Pancreas (tissue), 10 donors: ENCODE measurements around the gene TLX1. TPM values are rescaled to one million over a fixed set of nuclear protein-coding genes. Genes with fewer than 3 reads are reported as not detected.

Source experiments
- ATAC-seq, 4 donors: fragments of 200-7000 bp; cut with Tn5 transposase; one replicate each; pipeline versions ENCODE4 v1.8.0 to v1.9.1; 2020; ENCODE audit warnings: mild to moderate bottlenecking in 4 of 4, moderate library complexity in 4 of 4
- DNase-seq, 6 donors: peaks; one replicate each; pipeline ENCODE4 v3.0.0-alpha.2; 2020
- FAIRE-seq: peaks from 2 replicates; lab custom pipeline; 2012; peaks lifted over from hg19 to GRCh38; lab: Jason Lieb, UNC
- H3K27ac ChIP-seq, 4 donors: fragments of 200-600 bp; sonication (generic); 1 replicate in 3 of 4; 2 replicates in 1 of 4; pipeline versions ENCODE4 v1.5.0 to v1.8.0; 2020
- H3K27me3 ChIP-seq, 4 donors: fragments of 200-600 bp; one replicate each; pipeline ENCODE4 v1.8.0; 2021
- H3K36me3 ChIP-seq, 3 donors: fragments of 200-600 bp; sonication (generic) in 1 of 3; one replicate each; pipeline versions ENCODE4 v1.5.0 to v1.8.0; 2020 to 2021
- H3K4me1 ChIP-seq, 3 donors: fragments of 200-600 bp; one replicate each; pipeline ENCODE4 v1.8.0; 2021
- H3K4me3 ChIP-seq, 4 donors: fragments of 200-600 bp; sonication (generic) in 2 of 4; one replicate each; pipeline versions ENCODE4 v1.5.0 to v1.8.0; 2020 to 2021
- H3K9me3 ChIP-seq, 4 donors: fragments of 200-600 bp; one replicate each; pipeline ENCODE4 v1.8.0; 2021
- CTCF ChIP-seq, 4 donors: fragments of 200-600 bp; sonication (generic) in 3 of 4; IDR thresholded peaks; one replicate each; pipeline versions ENCODE4 v1.5.0 to v1.8.0; 2021; ENCODE audit warnings: antibody characterized with exemption in 4 of 4
- WGBS, 2 donors: extraction: QIAGEN DNeasy Blood & Tissue Kit; methylation state at CpG; one replicate each; pipeline ENCODE4 v1.1.7; 2013; 5-methylcytosine and 5-hydroxymethylcytosine counted together
- intact Hi-C, 3 donors: fragments of 100-400 bp; cut with DNase I; formaldehyde crosslinking; loops; one replicate each; pipeline versions ENCODE4 v1.11.1 to v1.14.2; 2022
- polyA plus RNA-seq, 2 donors: library from polyadenylated mRNA; stranded (reverse); fragments of 200-250 nt; gene quantifications; one replicate each; pipeline ENCODE4 v1.2.3, GENCODE V29; 2013
- total RNA-seq, 6 donors: library from RNA; stranded (reverse); fragmentation: NEBNext Ultra II Directional in 4 of 6; extraction: Animal tissue kit (Norgen Biotek cat#: 25700) in 4 of 6; gene quantifications; one replicate each; pipeline versions ENCODE4 v1.2.1 to v1.2.4, GENCODE V29; 2021 to 2023
- donor health status: healthy with polysubstance abuse.
- donor health status: DM: no; HTN: no; CAD: no; lungs with moderate emphysema.
- donor health status: DM: no; HTN: no; CAD: no.
- donor health status: control.
- donor health status: control.
- donor health status: Bipolar disorder and iron deficiency.
- donor health status: DM: yes; HTN: yes; CAD: no.
- donor health status: DM: no; HTN: no; CAD: no.
- donor health status: DM: no; HTN: no; CAD: no.
- donor health status: DM: yes; HTN: yes; CAD: no.

Gene TLX1
- total and polyA plus RNA-seq, 8 donors = 0.11 to 0.19 TPM; not detected in 6

- no peak for FAIRE-seq
Measured at GRCh38 chr10:101097881-101098280, 33.2 kb upstream of the TLX1 start.

GRCh38 chr10:101099901-101100300, 31.2 kb upstream of the TLX1 start:
- Histone ChIP-seq H3K4me3 (no peak overlapping the region), H3K4me1 (no peaks in the 10 kb centered on the region), H3K27ac (no peak overlapping the region), H3K27me3 (no peaks in the 10 kb centered on the region), H3K9me3 (no peaks in the 10 kb centered on the region), H3K36me3 (no peaks in the 10 kb centered on the region)
- TF ChIP-seq CTCF (IDR thresholded peaks at IDR 0.05) = no peak
- DNase-seq (no peak), ATAC-seq (no peak), FAIRE-seq (no peak)
- intact Hi-C loops = loop anchor here in 1 of 3 donors (5.0 kb wide), 1 partner anchor 42 kb away; no protein-coding TSS in a partner anchor
- 49 to 61% methylated on average over 6 of the region's 6 CpGs for WGBS, 2 donors

More at GRCh38 chr10:101097881-101098280, 33.2 kb upstream of the TLX1 start:
- intact Hi-C loops = loop anchor here in 2 of 3 donors (2.0 to 5.0 kb wide), 2 partner anchors 43 to 44 kb away; no protein-coding TSS in a partner anchor
- DNase-seq (no peak), ATAC-seq (no peak)
- TF ChIP-seq CTCF (IDR thresholded peaks at IDR 0.05) = no peak
- Histone ChIP-seq H3K9me3 (no peaks in the 10 kb centered on the region), H3K36me3 (no peaks in the 10 kb centered on the region), H3K27ac (no peak overlapping the region), H3K4me1 (no peaks in the 10 kb centered on the region), H3K27me3 (no peaks in the 10 kb centered on the region), H3K4me3 (no peak overlapping the region)
- 63 to 69% methylated on average over 4 of the region's 4 CpGs for WGBS, 2 donors

- no peaks in the 10 kb centered on the region for H3K27me3 ChIP-seq
- no peaks in the 10 kb centered on the region for H3K9me3 ChIP-seq
- H3K4me3 ChIP-seq = no peak overlapping the region
- no peaks in the 10 kb centered on the region for H3K36me3 ChIP-seq
- DNase-seq (no peak), FAIRE-seq (no peak), ATAC-seq (no peak)
- no peak for TF ChIP-seq CTCF (IDR thresholded peaks at IDR 0.05)
- H3K4me1 ChIP-seq = no peaks in the 10 kb centered on the region
- intact Hi-C loops = no loop called here
- H3K27ac ChIP-seq = no peak overlapping the region
- WGBS, 2 donors = 69 to 72% methylated on average over 4 of the region's 4 CpGs
Measured at GRCh38 chr10:101101372-101101881, 29.7 kb upstream of the TLX1 start.

GRCh38 chr10:101103430-101103829, 27.7 kb upstream of the TLX1 start:
- Histone ChIP-seq H3K27ac (no peak overlapping the region), H3K27me3 (no peaks in the 10 kb centered on the region), H3K4me3 (no peak overlapping the region), H3K4me1 (no peaks in the 10 kb centered on the region), H3K36me3 (no peaks in the 10 kb centered on the region), H3K9me3 (no peaks in the 10 kb centered on the region)
- intact Hi-C loops = no loop called here
- peak in 1 of 6 donors; percentile 44 for DNase-seq
- no peak for FAIRE-seq
- peak; percentile 68 to 83 (median 70) for ATAC-seq
- no peak for TF ChIP-seq CTCF (IDR thresholded peaks at IDR 0.05)
- WGBS, 2 donors = 19 to 21% methylated on average over 2 of the region's 2 CpGs

GRCh38 chr10:101106351-101106750, 24.7 kb upstream of the TLX1 start:
- H3K9me3 ChIP-seq = no peaks in the 10 kb centered on the region
- ATAC-seq (no peak), DNase-seq (no peak), FAIRE-seq (no peak)
- no peak overlapping the region for H3K4me3 ChIP-seq
- 74 to 80% methylated on average over 6 of the region's 6 CpGs for WGBS, 2 donors
- intact Hi-C loops = no loop called here
- H3K4me1 ChIP-seq = no peaks in the 10 kb centered on the region
- H3K36me3 ChIP-seq = no peaks in the 10 kb centered on the region
- TF ChIP-seq CTCF (IDR thresholded peaks at IDR 0.05) = no peak
- H3K27ac ChIP-seq = no peak overlapping the region
- H3K27me3 ChIP-seq = no peaks in the 10 kb centered on the region
